Activated T-cell treated with anti-CD3 and anti-CD28 coated beads for 1 hour (primary cell): ENCODE measurements around the gene CLDN6.
A peak's percentile ranks its signal among the peaks of the same experiment; 100 is the strongest.

ENCODE experiments used
- DNase-seq: peaks from one replicate; pipeline ENCODE4 v3.0.0-alpha.2; 2020; ENCODE audit warnings: low read depth

Gene CLDN6

DNA sequence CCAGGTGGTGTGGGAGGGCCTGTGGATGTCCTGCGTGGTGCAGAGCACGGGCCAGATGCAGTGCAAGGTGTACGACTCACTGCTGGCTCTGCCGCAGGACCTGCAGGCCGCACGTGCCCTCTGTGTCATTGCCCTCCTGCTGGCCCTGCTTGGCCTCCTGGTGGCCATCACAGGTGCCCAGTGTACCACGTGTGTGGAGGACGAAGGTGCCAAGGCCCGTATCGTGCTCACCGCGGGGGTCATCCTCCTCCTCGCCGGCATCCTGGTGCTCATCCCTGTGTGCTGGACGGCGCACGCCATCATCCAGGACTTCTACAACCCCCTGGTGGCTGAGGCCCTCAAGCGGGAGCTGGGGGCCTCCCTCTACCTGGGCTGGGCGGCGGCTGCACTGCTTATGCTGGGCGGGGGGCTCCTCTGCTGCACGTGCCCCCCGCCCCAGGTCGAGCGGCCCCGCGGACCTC, 4.5 kb downstream of the CLDN6 start:
- DNase-seq: no peak

DNA sequence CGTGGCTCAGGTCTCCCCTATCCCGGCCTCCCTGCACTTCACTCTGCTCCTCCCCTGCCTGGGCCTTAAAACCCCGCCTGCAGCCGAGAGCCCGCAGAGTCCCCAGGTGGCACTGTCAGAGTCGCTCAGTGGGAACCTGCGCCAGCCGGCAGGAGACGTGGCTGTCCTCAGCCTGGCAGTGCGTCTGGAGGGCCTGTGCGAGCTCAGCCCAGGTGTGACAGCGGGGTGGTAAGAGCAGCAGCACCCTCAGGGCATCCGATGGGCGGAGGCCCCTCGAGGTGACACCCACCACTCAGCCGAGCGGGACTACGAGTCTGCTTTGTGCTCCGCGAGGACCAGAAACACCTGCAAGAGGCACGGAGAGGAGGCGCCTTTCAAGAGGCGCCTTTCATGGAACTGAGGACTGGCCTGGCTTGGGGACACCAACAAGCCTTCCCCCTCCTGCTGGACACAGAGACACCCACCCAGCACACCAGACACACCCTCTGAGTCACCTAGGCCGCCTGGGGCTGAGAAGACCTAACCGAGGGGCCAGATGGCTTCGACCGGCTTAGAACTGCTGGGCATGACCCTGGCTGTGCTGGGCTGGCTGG, 5.1 kb downstream of the CLDN6 start, which contains the start of gene CLDN9:
TSS of gene CLDN9 (plus strand) at position 96 of the 593 bp plus-strand sequence. CDS start at position 536, 440 bp downstream.
- DNase-seq: no peak

DNA sequence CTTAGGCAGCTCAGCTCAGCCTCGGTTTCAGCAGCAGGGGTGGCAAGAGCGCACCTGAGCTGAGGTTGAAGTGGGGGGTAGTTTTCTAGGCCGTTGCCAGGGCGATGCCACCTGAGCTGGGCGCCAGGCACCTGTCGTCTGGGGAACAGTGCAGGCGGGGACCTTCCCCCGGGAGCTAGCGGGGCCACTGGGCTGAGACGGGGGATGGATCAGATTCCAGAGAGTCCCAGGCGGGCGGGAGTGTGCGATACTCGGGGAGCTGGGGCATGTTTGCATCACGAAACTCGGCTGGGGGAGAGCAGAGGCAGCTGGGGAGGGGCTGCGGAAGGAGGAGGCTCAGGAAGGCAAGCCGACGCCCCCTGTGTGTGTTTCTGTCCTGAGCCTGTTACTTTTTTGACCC, 5.7 kb downstream of the CLDN6 start:
- no peak for DNase-seq

DNA sequence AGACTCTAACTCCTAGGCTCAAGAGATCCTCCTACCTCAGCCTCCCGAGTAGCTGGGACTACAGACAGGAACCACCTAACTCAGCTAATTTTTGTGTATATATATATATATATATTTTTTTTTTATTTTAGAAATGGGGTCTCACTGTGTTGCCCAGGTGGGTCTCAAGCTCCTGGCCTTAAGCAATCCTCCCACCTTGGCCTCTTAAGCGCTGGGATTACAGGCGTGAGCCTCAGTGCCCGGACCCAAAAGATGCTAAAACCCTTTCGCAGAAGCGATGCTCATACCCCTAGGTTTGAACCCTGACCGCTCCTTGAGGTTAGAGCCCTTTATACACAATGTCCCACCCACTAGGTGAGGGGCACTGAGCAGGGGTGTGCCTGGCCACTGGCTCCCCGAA, 7.5 kb downstream of the CLDN6 start:
- no peak for DNase-seq

DNA sequence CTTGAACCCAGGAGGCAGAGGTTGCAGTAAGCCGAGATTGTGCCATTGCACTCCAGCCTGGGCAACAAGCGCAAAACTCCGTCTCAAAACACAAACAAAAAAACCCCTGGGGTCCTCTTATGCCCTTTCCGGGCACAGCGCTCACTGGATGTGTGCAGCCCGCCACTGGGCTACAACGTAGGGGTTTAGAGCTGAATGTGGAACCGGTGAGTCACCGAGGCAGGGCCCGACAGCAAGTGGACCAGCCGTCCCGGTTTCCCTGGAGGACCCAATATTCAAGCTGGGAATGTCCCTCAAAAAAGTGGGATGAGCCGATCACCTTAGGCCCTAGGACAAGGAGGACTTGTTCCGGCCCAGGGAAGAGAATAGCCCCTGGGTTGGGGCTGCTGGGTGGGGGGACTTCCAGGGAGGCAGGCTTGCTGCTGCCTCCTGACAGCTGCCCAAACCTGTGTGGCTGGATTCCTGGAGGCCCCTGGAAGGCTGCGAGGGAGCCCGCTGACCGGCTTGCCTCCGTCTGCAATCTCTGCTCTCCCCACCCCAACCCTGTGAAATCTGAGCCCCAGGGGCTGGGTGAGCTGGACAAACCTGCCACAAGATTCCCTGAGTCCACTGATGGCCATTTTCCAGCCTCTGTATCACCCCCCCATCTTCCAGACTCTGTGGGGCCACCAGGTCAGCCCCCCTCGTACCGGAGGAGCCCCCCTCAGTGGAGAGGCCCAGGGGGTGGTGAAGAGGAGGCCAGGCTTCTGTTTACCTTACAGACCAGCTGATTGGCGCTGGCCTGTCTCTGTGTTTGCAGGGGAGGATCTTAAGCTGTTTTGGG, 8.2 kb downstream of the CLDN6 start:
- DNase-seq: no peak

DNA sequence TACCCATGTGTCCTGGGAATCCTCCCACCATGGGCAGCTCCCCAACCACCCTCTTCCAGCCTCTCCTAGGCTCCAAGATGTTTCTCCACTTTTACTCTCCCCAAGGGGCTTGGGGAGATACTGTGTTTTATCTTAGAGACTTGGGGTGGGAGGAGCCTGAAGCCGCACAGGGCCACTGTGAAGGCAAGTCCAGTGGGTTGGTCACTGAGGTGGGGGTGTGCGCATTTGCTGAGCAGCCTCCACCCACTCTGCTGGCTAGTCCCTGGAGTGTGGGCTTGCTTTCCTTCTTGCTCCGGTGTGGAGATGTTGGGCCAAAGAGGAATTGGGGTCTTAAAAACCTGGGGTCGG, 9.3 kb downstream of the CLDN6 start:
- DNase-seq: no peak

DNA sequence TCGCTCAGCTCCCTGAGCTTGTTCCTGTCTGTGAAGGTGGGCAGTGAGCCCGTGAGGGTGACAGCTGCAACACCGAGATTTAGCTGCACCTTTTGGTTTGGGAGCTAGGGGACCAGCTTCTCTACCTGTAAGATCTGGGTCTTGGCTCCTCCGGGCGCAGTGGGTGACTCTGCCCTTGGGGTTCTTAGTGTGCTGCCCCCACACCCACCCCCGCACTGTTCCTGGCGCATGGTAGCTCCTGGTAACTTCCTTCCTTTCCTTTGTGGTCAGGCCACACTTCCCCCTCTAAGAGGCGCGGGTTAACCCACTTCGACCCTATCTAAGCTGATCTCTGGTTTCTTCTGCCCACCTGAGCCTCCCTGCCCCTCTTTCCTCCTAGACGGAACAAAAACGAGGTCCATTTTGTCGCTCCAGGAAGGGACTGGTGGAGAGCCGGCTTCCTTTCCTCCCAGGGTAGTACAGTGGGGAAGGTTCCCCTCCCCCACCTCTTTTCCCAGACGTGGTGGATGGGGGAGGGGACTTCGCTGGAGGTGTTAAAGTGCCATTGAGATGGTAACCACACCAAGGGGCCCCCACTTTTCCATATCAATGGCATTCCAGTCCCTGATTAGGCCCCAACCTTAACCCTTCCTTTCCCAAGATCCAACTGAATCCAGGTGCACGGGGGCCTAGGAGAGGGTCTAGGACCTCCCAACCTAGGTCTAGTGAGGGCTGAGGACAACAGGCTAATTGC, 9.9 kb downstream of the CLDN6 start:
- no peak for DNase-seq

DNA sequence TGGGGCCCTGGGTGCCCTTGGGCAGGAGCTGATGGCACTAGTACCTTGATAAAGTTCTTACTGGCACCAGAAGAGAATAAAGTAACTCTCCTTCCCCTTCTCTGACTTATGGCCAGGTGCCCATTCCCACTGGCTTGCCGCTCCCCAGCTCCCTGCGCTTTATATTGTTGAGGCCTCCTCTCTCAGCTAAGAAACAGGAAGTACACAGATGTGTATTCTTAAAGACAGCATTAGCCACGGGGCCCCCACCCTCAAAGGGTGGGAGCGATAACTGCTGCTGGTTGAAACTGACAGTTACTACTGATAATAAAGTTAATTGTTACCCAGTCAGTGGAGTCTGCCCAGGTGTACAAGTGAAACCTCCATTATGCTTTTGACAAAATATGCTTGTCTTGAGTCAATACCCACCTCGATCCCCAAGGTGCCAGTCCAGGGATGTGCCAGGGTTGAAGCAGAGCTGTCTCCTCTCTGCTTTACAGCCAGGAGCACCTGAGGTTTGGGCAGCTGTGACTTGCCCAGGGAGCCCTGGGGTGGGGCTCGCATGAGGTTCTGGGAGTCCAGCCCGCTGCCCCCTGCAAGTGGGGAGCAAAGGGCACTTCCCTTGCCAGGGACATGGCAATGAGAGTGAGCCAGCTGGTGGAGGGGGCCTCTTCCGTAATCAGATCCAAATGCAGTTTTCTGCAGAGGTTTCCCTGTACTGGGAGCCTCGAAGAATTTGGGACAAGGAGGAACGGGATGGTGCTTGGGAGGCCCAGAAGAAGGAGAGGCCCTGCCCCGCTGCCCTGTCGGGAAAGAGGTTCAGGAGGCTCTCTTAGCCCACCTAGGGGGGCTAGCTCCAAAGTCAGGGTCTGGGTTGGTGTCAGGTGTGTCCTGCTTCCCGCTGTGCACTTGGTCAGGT, 10.7 kb downstream of the CLDN6 start:
- DNase-seq: no peak

DNA sequence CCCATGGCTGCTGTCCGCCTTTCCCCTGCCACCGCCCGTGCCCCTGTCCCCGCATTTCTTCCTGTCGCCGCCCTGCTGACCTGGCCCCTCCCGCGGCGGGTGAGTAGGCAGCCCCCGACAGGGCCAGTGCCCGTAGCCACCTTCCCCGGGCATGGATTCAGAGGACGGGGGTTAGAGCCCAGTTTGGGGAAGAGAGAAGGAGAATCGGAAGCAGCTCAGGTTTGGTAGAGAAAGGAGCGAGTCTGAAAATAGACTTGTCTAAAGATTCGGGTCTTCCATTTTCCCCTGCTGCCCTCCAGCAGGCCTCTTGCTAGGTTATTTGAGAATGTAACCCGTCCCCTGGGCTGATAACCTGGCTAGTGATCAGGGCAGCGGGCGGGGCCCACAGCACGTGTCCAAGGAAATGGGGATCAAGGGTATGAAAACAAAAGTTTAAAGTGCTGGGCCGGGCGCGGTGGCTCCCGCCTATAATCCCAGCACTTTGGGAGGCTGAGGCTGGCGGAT, 13.2 kb downstream of the CLDN6 start:
- DNase-seq: no peak

DNA sequence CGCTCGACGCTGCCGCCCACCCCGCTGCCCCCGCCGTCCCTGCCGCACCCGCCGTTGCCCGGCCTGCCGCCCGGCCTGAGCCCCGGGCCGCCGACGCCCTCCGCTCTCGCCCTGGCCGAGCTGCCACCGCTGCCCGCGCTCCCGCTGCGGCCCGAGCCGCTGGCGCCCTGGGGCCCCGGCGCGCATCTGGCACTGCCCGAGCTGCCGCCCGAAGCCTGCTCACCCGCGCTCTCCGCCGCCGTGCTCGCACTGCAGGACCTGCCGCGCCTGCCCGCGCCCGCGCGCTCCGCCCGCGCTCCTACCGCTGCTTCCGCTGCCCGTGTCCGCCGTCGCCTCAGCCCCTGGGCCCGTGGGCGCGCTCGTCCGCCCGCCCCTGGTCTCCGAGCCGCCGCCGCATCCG, 13.7 kb downstream of the CLDN6 start:
- no peak for DNase-seq

DNA sequence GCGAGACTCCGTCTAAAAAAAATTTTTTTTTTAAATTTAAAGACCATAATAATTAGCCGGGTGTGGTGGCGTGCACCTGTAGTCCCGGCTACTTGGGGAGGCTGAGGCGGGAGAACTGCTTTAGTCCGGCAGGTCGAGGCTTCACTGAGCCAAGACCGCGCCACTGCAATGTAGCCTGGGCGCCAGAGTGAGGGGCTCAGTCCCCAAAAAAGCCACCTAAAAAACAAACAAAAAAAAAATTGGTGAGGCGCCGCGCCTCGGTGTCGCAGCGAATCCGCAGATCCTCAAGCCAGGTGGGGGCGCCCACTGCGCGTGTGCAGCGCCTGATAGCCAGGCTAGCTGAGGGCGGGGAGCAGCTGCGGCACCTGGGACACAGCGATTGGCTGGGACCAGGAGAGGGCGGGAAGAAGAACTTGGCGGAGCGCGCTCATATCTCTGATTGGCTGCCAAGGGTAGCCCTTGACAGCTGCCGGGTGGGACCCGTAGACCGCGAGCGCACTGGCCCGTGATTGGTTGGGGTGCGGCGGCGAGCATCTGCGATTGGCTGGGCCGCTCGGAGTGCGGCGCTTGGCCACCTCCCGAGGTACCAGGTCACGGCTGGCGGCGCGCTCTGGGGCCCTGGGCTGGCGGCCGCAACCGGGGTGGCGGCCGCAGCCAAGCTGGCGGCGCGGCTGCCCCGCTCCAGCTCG, 14.3 kb downstream of the CLDN6 start:
- peak; percentile 87 for DNase-seq

DNA sequence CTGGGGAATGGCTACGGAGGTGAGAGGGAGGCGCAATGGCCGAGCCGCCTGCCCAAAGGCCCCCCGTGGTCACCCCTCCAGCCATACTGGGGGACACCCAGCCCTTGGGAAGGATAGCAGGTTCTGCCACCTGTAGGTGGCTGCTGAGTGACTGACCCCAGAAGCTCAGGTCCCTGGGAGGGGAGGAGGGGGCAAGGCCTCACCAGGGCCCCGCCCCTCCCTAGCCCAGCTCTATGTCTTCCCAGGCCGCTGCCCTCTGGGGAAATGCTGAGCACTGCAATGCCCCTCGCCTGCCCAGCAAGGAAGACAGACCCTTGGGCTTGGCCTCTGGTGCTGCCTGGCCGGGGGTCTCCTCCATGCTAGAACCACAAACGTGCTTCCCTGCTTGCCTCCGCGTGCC, 16.7 kb downstream of the CLDN6 start:
- no peak for DNase-seq

DNA sequence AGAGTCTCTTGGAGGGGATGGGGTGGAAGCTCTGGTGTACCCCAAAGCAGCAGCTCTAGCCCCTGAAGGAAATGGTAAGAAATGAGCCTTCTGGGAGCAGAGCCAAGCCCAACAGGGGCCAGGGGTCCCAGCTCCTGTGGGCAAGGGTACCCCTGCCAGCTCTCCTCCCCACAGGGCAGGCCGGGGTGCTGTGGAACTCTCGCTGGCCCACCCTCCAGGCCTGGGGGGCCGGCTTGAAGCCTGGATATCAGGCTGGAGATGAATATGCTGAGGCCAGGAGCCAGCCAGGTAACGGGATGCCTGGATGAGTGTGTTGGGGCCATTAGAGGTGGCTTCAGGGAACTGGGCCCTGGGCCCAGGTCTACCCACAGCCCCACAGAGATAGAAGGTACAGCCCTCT, 17.4 kb downstream of the CLDN6 start:
- no peak for DNase-seq

DNA sequence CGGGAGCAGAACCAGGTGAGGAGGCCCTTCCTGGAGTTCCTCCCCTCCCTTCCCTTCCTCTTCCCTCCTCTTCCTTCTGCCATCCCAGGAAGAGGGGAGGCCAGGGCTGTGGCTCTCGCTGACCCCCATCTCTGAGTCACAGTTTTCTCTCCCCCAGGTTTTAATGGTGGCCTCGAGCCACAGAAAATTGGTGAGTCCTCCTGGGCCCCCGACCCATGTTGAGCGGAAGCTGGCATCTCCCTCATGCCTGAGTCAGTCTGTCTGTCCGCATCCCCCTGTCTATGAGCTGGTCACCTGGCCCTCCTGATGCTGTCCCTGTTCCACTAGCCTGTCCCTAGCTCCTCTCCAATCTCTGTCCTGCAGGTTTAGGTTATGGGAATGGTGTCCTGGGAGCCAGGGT, 18.1 kb downstream of the CLDN6 start:
- DNase-seq: no peak

DNA sequence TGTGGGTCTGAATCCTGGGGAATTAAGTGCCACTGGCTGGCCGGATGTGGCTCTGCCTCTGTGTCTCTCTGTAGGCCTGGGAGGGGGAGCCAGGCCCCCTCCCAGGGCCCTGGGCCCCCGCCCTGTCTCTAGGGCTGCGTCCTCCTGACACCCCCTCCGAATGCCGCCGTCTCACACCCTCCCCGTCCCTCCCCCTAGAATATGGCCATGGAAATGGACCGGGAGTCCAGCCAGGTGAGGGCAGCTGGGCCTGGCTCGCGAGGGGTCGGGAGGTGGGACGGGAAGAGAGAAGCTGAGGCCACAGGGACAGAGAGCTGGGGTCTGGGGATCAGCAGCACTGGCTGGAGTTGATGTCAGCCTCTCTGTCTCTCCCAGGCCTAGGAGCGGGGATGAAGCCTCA, 21.7 kb downstream of the CLDN6 start:
- no peak for DNase-seq

DNA sequence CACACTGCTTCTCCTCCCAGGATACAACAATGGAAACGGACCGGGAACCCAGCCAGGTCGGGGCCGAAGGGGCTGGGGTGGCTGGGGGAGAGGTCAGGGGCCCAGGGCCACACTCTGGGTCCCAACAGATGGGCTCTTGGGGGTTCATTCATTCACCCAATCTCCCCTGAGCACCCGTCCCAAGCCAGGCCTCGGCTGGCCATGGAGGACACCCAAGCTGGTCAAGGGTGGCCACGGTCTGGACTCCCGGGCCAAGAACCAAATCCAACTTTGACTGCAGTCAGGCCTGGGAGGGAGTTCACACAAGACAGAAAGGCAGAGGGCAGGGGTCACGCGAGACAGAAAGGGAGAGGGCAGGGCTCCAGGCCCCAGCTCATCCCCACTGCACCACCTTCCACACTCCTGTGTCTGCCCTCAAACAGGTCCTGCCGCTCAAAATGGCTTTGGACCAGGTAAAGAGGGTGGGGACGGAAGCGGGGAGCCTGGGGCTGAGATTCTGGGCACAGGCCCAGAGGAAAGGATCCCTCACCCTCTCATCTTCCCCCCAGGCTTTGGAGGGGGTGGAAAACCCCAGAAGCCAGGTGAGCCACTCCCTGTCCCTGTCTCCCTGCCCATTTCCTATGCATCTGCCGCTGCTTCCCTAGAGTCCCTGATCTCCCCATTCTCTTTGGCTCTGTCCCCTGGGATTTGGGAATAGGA, 25.5 kb downstream of the CLDN6 start:
- DNase-seq: no peak

DNA sequence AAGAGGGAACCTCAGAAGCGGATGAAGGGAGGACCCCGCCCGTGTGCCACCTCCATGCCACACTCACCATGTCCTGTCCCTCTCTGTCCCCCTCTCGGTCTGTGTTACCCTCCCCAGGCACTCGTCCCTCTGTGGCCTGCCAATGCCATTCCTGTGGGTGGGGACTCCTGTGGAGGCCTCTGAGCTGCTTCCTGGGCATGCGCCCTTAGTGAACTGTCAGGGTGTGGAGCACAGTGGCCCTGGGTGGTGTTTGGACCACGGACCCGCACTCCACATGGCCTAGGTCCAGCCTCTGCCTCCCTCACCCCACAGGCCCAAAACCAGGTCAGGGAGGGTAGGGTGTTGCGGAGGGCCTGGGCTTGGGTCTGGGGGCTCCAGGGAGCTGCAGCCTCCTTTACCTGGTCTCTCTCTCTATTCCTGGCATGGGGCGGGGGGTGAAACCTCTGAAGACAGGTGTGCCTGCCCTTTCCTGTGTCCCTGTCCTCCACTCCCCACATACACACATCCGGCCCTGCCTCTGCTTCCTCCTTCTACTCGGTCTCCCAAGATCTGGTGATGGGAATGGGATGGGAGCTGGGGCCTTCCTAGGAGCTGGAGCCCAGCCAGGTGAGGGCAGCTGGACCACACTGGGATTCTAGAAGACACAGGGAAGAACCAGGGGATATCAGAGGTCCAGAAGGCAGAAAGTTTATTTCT, 26.3 kb downstream of the CLDN6 start:
- DNase-seq: no peak

DNA sequence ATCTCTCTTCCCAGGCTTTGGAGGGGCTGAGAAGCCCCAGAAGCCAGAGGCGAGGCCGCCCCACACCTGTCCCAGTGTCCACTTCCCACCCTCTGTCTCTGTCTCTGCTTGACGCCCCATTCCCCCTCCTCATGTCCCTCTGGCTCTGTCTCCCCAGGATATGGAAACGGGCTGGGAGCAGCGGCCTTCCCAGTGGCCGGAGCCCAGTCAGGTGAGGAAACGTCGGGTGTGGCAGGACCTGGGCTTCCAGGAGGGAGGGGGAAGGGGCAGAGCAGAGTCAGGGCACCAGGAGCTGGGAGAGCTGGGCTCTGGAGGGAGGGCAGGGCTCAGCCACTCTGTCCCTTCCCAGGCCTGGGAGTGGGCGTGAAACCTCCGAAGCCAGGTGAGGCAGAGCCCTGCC, 27.1 kb downstream of the CLDN6 start:
- DNase-seq: no peak

DNA sequence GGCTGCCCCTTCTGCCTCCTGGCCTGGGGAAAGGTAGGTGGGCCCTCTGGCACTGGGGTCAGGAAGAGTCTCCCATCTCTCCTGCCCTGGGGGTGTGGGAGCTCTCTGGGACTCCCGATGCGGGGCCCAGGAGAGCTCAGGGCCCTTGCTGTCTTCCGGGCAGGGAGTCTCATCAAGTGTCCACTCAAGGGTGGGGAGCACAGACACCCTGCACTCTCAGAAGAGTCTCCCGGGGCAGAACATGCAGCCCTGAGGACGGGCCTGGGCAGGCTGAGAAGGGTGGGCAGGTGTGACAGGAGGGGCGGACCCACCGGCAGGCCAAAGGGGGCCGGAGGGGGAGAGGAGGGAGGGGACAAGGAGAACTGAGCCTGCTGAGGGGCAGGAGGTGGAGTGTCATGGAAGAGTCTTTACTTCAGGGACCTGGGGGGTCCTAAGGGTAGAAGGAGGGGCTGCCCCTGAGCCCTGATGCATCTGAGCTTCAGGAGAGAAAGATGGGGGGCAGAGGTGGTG, 29.3 kb downstream of the CLDN6 start:
- no peak for DNase-seq

DNA sequence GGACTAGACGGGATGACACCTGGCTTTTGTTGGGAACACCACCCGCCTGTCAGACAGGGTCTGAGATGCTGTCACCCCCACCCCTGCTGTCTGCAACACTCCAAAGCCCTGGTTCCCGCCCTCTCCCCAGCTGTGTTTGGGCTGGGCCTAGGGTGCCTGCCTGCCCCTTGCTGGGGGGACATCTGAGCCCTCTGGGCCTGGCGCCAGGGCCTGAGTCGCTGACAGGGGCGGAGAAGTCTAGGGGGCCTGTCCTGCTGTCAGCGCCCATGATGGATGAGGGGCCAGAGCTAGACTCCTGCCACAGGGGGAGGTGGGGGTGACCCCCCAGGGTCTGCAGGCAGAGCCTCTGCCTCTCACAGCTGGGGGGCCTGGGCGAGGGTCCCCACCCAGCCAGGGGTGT, 30.1 kb downstream of the CLDN6 start:
- DNase-seq: no peak
